SK-N-MC (cell line): ENCODE measurements around the gene ALG10.
"Not testable (repeated sequence)": the region's sequence is repeated elsewhere in the genome, so short reads cannot be mapped to it uniquely, and the experiment has no call there.

Source experiments
- EZH2 ChIP-seq: fragments of 200-600 bp; sonication (generic); IDR thresholded peaks from one replicate; pipeline ENCODE4 v1.6.1; 2017; ENCODE audit warnings: antibody characterized with exemption
- FOXP2 ChIP-seq: optimal IDR thresholded peaks from 2 replicates; pipeline ENCODE3; 2011; ENCODE audit warnings: mild to moderate bottlenecking, moderate library complexity; ENCODE audit not compliant: insufficient read depth; ENCODE audit errors: extremely low read length, control extremely low read depth
- POLR2AphosphoS5 ChIP-seq: IDR thresholded peaks from 2 replicates; pipeline ENCODE4 v1.6.1; 2012; ENCODE audit warnings: mild to moderate bottlenecking, low read depth, low read length, borderline replicate concordance

DNA sequence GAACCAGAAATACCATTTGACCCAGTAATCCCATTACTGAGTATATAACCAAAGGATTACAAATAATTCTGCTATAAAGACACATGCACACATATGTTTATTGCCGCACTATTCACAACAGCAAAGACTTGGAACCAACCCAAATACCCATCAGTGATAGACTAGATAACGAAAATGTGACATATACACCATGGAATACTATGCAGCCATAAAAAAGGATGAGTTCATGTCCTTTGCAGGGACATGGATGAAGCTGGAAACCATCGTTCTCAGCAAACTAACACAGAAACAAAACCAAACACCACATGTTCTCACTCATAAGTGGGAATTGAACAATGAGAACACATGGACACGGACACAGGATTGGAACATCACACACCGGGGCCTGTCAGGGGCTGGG is 49.4 kb upstream of the ALG10 start:
- not testable (repeated sequence) for TF ChIP-seq POLR2AphosphoS5, EZH2, FOXP2
